ENCODE data around the gene CFL2.

GRCh38 chr14:34733245-34733644 is 18.9 kb upstream of the CFL2 start:
- TF ChIP-seq ZNF707 (tag by site-specific recombination; IDR thresholded peaks at IDR 0.05) (no peak), ZBTB26 (tag by site-specific recombination; optimal IDR thresholded peaks at IDR 0.05) (no peak), ZNF645 (tag by site-specific recombination; IDR thresholded peaks at IDR 0.05) (no peak), CTCF (tag by site-specific recombination; IDR thresholded peaks at IDR 0.05) (no peak)
